ENCODE measurements around the gene CKS1B.

DNA sequence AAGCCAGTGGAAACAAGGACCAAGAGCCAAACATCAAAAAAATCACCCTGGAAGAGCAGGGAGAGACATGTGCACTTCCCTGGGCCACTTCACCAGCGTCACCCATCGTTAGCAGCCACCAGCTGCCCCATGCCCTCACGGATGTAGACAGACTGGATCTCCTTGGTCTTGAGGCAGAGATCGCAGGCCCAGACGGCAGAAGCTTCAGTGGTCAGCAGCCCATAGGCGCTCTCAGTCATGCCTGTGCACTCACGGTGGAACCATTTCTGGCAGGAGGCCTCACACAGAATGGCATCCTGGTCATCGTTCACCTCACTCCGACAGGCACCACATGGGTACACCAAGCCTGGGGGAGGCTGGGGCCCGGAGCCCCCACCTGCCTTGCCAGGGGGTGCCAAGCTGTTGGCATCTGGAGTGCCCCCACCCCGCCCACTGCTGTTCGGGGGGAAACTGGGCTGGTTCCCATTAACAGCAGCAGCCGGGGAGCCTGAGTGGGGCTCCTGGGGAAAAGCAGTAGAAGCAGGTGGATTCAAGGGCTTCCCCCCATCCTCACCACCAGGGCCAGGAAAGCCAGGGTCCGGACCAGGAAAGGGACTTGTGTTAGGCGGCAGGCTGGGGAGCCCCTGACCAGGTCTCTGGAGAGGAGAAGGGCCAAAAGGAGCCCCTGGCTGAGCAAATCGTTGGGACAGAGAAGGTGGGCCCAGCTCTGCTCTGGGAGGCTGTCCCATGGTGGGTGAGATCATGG is 15.6 kb upstream of the CKS1B start:
- TF ChIP-seq, protein P1, sequence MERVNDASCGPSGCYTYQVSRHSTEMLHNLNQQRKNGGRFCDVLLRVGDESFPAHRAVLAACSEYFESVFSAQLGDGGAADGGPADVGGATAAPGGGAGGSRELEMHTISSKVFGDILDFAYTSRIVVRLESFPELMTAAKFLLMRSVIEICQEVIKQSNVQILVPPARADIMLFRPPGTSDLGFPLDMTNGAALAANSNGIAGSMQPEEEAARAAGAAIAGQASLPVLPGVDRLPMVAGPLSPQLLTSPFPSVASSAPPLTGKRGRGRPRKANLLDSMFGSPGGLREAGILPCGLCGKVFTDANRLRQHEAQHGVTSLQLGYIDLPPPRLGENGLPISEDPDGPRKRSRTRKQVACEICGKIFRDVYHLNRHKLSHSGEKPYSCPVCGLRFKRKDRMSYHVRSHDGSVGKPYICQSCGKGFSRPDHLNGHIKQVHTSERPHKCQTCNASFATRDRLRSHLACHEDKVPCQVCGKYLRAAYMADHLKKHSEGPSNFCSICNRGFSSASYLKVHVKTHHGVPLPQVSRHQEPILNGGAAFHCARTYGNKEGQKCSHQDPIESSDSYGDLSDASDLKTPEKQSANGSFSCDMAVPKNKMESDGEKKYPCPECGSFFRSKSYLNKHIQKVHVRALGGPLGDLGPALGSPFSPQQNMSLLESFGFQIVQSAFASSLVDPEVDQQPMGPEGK (CRISPR knock-in tag; IDR thresholded peaks at IDR 0.05; ENCODE audit: borderline replicate concordance), result no peak
- TF ChIP-seq TCF4 (CRISPR knock-in tag; IDR thresholded peaks at IDR 0.05; ENCODE audit: borderline replicate concordance) (no peak), ZFP30 (CRISPR knock-in tag; IDR thresholded peaks at IDR 0.05) (no peak), PPARA (CRISPR knock-in tag; IDR thresholded peaks at IDR 0.05; ENCODE audit: borderline replicate concordance) (no peak), ZNF8 (CRISPR knock-in tag; IDR thresholded peaks at IDR 0.05) (no peak), ZNF70 (CRISPR knock-in tag; IDR thresholded peaks at IDR 0.05) (no peak), CREB5 (CRISPR knock-in tag; IDR thresholded peaks at IDR 0.05; ENCODE audit: low read depth) (no peak), POU6F1 (CRISPR knock-in tag; IDR thresholded peaks at IDR 0.05; ENCODE audit: borderline replicate concordance, low read depth) (no peak), ZNF565 (CRISPR knock-in tag; conservative IDR thresholded peaks at IDR 0.05; ENCODE audit: low read depth) (no peak), ARNTL (CRISPR knock-in tag; IDR thresholded peaks at IDR 0.05; ENCODE audit: borderline replicate concordance, low read depth) (no peak), CSDC2 (CRISPR knock-in tag; IDR thresholded peaks at IDR 0.05) (no peak), CSRNP3 (CRISPR knock-in tag; IDR thresholded peaks at IDR 0.05) (no peak), RARB (CRISPR knock-in tag; IDR thresholded peaks at IDR 0.05) (no peak)
